K562 (cell line): ENCODE data around the gene SPOUT1. TPM values are rescaled to one million over a fixed set of nuclear protein-coding genes. Genes with fewer than 3 reads are reported as not detected.
A peak's percentile ranks its signal among the peaks of the same experiment; 100 is the strongest.

Experiments used
- AFF4 ChIP-seq: sonication (generic); formaldehyde crosslinking; IDR thresholded peaks from 2 replicates; pipeline ENCODE4 v1.8.0; 2023; ENCODE audit warnings: mild to moderate bottlenecking, missing genetic modification reagents
- BRF2 ChIP-seq: IDR thresholded peaks from 3 replicates; pipeline ENCODE4 v1.6.1; 2011; ENCODE audit warnings: borderline replicate concordance, mild to moderate bottlenecking; ENCODE audit not compliant: insufficient read length, insufficient read depth
- CCNT2 ChIP-seq: IDR thresholded peaks from 2 replicates; pipeline ENCODE4 v1.6.1; 2011; ENCODE audit warnings: borderline replicate concordance, low read depth, mild to moderate bottlenecking, moderate library complexity, mixed read lengths, low read length; ENCODE audit not compliant: insufficient read length; ENCODE audit errors: extremely low read depth
- CREB1 ChIP-seq, 2 experiments: sonication (generic) in 1 of 2; formaldehyde crosslinking in 1 of 2; IDR thresholded peaks; 2 replicates each; pipeline versions ENCODE4 v1.6.1 to v1.8.0; 2012 to 2022; ENCODE audit warnings: inconsistent platforms in 1 of 2, mild to moderate bottlenecking in 1 of 2, missing genetic modification reagents in 1 of 2, moderate library complexity in 1 of 2
- E2F1 ChIP-seq: sonication (generic); formaldehyde crosslinking; IDR thresholded peaks from 2 replicates; pipeline ENCODE4 v1.8.1; 2023; ENCODE audit warnings: mild to moderate bottlenecking, missing genetic modification reagents, moderate library complexity
- FOXJ2 ChIP-seq: fragments of 200-800 bp; sonication (Bioruptor generic); IDR thresholded peaks from 2 replicates; pipeline ENCODE4 v1.6.1; 2016; ENCODE audit warnings: missing genetic modification characterization, missing compliant biosample characterization
- ILF3 ChIP-seq: fragments of 450-650 bp; IDR thresholded peaks from 2 replicates; pipeline ENCODE4 v1.6.1; 2018; ENCODE audit warnings: antibody characterized with exemption, mild to moderate bottlenecking, moderate library complexity, borderline replicate concordance
- JUNB ChIP-seq: fragments of 450-650 bp; formaldehyde crosslinking; conservative IDR thresholded peaks from 2 replicates; pipeline ENCODE4 v1.4.0; 2020; ENCODE audit warnings: mild to moderate bottlenecking
- KDM5B ChIP-seq: fragments of 200-600 bp; sonication (generic); IDR thresholded peaks from 2 replicates; pipeline ENCODE4 v1.6.1; 2012; ENCODE audit warnings: low read depth, mild to moderate bottlenecking, moderate library complexity, low read length, control low read depth, inconsistent platforms; ENCODE audit not compliant: insufficient replicate concordance
- KLF1 ChIP-seq: fragments of 450-650 bp; IDR thresholded peaks from 2 replicates; pipeline ENCODE4 v1.6.1; 2016; ENCODE audit warnings: missing genetic modification characterization, missing compliant biosample characterization
- RBM22 ChIP-seq: fragments of 200-400 bp; formaldehyde crosslinking; IDR thresholded peaks from 2 replicates; pipeline ENCODE4 v1.6.1; 2018; ENCODE audit warnings: low read length, low read depth; ENCODE audit not compliant: poor library complexity, severe bottlenecking
- polyA plus RNA-seq, 8 experiments: library from polyadenylated mRNA; depleted of rRNA in 4 of 8; stranded (reverse) in 5 of 8; unstranded in 3 of 8; fragments of >200 nt; fragmentation: Nextera tagmentation in 2 of 8; fragmentation: Illumina TruSeq in 1 of 8; extraction: Ambion mirVana in 2 of 8; extraction: Trizol in 1 of 8; gene quantifications; 2 replicates each; pipeline versions ENCODE4 v1.2.1 to v1.2.3, GENCODE V29; 2011 to 2014; ENCODE audit warnings: inconsistent platforms in 1 of 8, missing spikeins in 1 of 8
- total RNA-seq, 7 experiments: library from RNA; depleted of rRNA in 6 of 7; stranded (reverse); fragments of >200 nt in 6 of 7; fragmentation: Illumina TruSeq in 2 of 7; extraction: Trizol in 2 of 7; gene quantifications; 2 replicates each; pipeline versions ENCODE4 v1.2.1 to v1.2.3, GENCODE V29; 2011 to 2021; ENCODE audit warnings: low replicate concordance in 1 of 7
- TF ChIP-seq, protein P1 (sequence below): IDR thresholded peaks from 2 replicates; pipeline ENCODE4 v1.6.1; 2011; ENCODE audit not compliant: insufficient read length; ENCODE audit errors: extremely low read depth
- TF ChIP-seq, protein P2 (sequence below): fragments of 450-650 bp; formaldehyde crosslinking; IDR thresholded peaks from 2 replicates; pipeline ENCODE4 v1.4.0; 2020; ENCODE audit warnings: mild to moderate bottlenecking, moderate library complexity

SPOUT1 gene
- total and polyA plus RNA-seq, 9 of the 15 experiments (the other 6 are each of a cell fraction or from before 2014, with no cell fraction given) = 10.6 to 121 (median 37.4) TPM

- TF ChIP-seq AFF4 (CRISPR knock-in tag) (peak; percentile 97), CREB1 (IDR thresholded peaks at IDR 0.05) (peak; percentile 84), CREB1 (CRISPR knock-in tag; IDR thresholded peaks at IDR 0.05) (peak; percentile 95), ILF3 (no peak), RBM22 (peak; percentile 97), BRF2 (no peak), KLF1 (tag) (0 out of 2 replicates have a peak, but pooled peaks have one; percentile 25), FOXJ2 (tag) (peak; percentile 74; the same call in 1 of the 2 replicates), JUNB (CRISPR knock-in tag) (0 out of 2 replicates have a peak, but pooled peaks have one; percentile 18), KDM5B (peak; percentile 55), E2F1 (CRISPR knock-in tag) (peak; percentile 42; the same call in 1 of the 2 replicates), CCNT2 (peak; percentile 98)
- TF ChIP-seq, protein P1, sequence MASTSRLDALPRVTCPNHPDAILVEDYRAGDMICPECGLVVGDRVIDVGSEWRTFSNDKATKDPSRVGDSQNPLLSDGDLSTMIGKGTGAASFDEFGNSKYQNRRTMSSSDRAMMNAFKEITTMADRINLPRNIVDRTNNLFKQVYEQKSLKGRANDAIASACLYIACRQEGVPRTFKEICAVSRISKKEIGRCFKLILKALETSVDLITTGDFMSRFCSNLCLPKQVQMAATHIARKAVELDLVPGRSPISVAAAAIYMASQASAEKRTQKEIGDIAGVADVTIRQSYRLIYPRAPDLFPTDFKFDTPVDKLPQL = no peak
- TF ChIP-seq, protein P2, sequence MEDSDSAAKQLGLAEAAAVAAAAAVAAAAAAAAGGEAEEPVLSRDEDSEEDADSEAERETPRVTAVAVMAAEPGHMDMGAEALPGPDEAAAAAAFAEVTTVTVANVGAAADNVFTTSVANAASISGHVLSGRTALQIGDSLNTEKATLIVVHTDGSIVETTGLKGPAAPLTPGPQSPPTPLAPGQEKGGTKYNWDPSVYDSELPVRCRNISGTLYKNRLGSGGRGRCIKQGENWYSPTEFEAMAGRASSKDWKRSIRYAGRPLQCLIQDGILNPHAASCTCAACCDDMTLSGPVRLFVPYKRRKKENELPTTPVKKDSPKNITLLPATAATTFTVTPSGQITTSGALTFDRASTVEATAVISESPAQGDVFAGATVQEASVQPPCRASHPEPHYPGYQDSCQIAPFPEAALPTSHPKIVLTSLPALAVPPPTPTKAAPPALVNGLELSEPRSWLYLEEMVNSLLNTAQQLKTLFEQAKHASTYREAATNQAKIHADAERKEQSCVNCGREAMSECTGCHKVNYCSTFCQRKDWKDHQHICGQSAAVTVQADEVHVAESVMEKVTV (CRISPR knock-in tag) = 0 out of 2 replicates have a peak, but pooled peaks have one; percentile 5
Measured at GRCh38 chr9:128771745-128772519, 57.7 kb downstream of the SPOUT1 start, which contains the start of gene ZER1 (continued).
